ENCODE results near the gene LRRC2.
"Not testable (repeated sequence)": the region's sequence is repeated elsewhere in the genome, so short reads cannot be mapped to it uniquely, and the experiment has no call there.

LRRC2 gene

DNA sequence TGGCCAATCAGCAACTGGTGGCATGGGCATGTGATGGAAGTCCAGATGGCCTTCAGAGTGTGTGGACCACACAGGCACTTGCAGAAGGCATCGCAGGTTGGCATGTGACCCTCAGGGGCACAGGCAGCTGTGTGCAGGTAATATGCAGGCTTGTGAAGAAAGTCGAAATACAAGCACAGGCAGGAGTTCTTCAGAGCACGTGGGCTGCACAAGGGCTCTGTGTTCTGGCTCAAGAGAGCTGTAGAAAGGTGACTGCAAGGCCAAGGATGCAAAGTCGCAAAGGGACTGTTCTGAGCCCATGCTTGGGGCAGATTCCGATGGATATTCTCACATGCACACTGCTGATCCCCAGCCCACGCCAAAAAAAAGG, 8.3 kb downstream of the LRRC2 start:
- Histone ChIP-seq H3K27me3 (ENCODE audit: control insufficient read depth, insufficient read depth, low read length, poor library complexity, severe bottlenecking) (no peaks in the 10 kb centered on the region), H3K4me1 (ENCODE audit: control insufficient read depth, insufficient read depth, low read length) (no peaks in the 10 kb centered on the region), H3K4me3 (ENCODE audit: insufficient read depth, low read depth, low read length) (no peak overlapping the region), H3K27ac (ENCODE audit: insufficient read depth, low read depth, low read length, poor library complexity, severe bottlenecking) (no peak overlapping the region), H3K9me3 (ENCODE audit: control insufficient read depth, low read length) (no peaks in the 10 kb centered on the region), H3K36me3 (ENCODE audit: control insufficient read depth, insufficient read depth, low read length) (no peaks in the 10 kb centered on the region)
- WGBS, 2 experiments, result 77 to 79% methylated on average over 6 of the region's 6 CpGs

DNA sequence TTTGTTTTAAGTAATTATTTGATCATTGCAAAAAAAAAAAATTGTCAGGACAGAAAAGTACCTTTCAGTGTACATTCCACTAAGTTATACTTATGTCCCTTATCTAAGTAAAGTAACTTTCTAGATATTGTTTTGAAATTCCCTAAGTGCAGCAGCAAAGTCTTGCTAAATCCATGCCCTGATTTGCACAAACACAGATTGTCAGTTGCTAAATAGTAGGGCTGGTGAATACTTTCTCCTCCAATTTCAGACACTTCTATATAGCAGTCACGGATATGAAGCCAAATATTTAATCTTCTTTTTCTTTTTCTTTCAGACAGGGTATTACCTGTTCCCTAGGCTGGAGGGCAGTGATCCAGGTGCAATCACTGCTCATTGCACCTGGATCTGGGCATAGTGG, 12.9 kb downstream of the LRRC2 start:
- H3K36me3 ChIP-seq (ENCODE audit: control insufficient read depth, insufficient read depth, low read length), result no peaks in the 10 kb centered on the region
- H3K9me3 ChIP-seq (ENCODE audit: control insufficient read depth, low read length), result no peaks in the 10 kb centered on the region
- no peaks in the 10 kb centered on the region for H3K27me3 ChIP-seq (ENCODE audit: control insufficient read depth, insufficient read depth, low read length, poor library complexity, severe bottlenecking)
- H3K4me1 ChIP-seq (ENCODE audit: control insufficient read depth, insufficient read depth, low read length), result no peaks in the 10 kb centered on the region
- 43 to 60% methylated on average over 1 of the region's 1 CpG for WGBS, 2 experiments
- H3K27ac ChIP-seq (ENCODE audit: insufficient read depth, low read depth, low read length, poor library complexity, severe bottlenecking), result no peak overlapping the region
- H3K4me3 ChIP-seq (ENCODE audit: insufficient read depth, low read depth, low read length), result no peak overlapping the region

DNA sequence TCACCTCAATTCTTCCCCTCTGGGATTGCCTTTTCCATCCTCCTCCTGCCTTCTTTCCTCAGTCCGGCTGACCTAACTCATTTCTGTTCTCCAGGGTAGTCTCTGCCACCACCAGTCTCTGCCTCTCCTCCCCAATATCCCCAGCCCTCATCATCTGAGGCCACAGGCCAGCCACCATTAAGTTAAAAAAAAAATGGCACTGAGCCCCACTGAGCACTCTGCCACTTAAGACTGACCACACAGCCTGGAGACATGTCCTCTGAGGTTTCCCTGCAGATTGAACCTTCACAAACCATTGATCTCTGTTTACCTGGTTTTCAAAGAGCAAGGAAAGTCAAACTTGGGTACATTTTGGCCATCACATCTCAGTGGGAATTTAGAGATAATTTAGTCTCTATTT, 13.6 kb downstream of the LRRC2 start:
- no peaks in the 10 kb centered on the region for H3K36me3 ChIP-seq (ENCODE audit: control insufficient read depth, insufficient read depth, low read length)
- H3K9me3 ChIP-seq (ENCODE audit: control insufficient read depth, low read length), result no peaks in the 10 kb centered on the region
- H3K27me3 ChIP-seq (ENCODE audit: control insufficient read depth, insufficient read depth, low read length, poor library complexity, severe bottlenecking), result no peaks in the 10 kb centered on the region
- no peak overlapping the region for H3K4me3 ChIP-seq (ENCODE audit: insufficient read depth, low read depth, low read length)
- 89 to 91% methylated on average over 1 of the region's 1 CpG for WGBS, 2 experiments
- H3K27ac ChIP-seq (ENCODE audit: insufficient read depth, low read depth, low read length, poor library complexity, severe bottlenecking), result no peak overlapping the region
- no peaks in the 10 kb centered on the region for H3K4me1 ChIP-seq (ENCODE audit: control insufficient read depth, insufficient read depth, low read length)

DNA sequence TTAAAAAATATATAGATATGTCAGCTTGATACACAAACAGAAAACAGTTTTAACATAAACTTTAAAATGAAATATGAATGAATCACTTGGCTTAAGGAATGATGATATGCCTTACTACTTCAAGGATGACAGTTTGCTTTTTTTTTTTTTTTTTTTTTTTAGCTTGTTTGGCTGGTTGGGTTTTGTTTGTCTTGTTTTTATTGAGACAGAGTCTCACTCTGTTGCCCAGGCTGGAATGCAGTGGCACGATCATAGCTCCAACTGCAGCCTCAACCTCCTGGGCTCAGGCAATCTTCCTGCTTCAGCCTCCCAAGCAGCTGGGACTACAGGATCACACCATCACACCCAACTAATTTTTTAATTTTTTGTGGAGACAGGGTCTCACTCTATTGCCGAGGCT, 14.5 kb downstream of the LRRC2 start:
- Histone ChIP-seq H3K9me3 (ENCODE audit: control insufficient read depth, low read length) (no peaks in the 10 kb centered on the region), H3K27me3 (ENCODE audit: control insufficient read depth, insufficient read depth, low read length, poor library complexity, severe bottlenecking) (no peaks in the 10 kb centered on the region), H3K4me3 (ENCODE audit: insufficient read depth, low read depth, low read length) (no peak overlapping the region), H3K4me1 (ENCODE audit: control insufficient read depth, insufficient read depth, low read length) (no peaks in the 10 kb centered on the region), H3K36me3 (ENCODE audit: control insufficient read depth, insufficient read depth, low read length) (no peaks in the 10 kb centered on the region), H3K27ac (ENCODE audit: insufficient read depth, low read depth, low read length, poor library complexity, severe bottlenecking) (no peak overlapping the region)
- 95 to 100% methylated on average over 2 of the region's 2 CpGs for WGBS, 2 experiments

DNA sequence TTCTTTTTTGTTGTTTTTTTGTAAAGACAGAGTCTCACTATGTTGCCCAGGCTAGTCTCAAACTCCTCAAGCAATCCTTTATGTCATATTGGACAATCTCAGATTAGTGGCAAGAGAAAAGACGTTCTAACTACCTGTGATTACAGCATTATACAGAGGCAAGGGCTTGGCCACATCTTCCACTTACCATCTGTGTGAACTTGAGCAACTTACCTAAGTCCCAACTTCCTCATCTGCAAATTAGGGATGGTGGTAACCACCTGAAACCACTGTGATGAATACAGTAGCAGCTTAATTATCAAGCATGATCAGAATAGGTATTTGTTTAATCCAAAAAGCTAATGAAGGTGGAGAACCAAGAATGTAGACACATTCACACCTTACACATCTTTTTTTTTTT, 16.1 kb downstream of the LRRC2 start:
- Histone ChIP-seq H3K4me3 (ENCODE audit: insufficient read depth, low read depth, low read length) (no peak overlapping the region), H3K36me3 (ENCODE audit: control insufficient read depth, insufficient read depth, low read length) (no peaks in the 10 kb centered on the region), H3K4me1 (ENCODE audit: control insufficient read depth, insufficient read depth, low read length) (no peaks in the 10 kb centered on the region), H3K27me3 (ENCODE audit: control insufficient read depth, insufficient read depth, low read length, poor library complexity, severe bottlenecking) (no peaks in the 10 kb centered on the region), H3K27ac (ENCODE audit: insufficient read depth, low read depth, low read length, poor library complexity, severe bottlenecking) (no peak overlapping the region), H3K9me3 (ENCODE audit: control insufficient read depth, low read length) (no peaks in the 10 kb centered on the region)
- WGBS, 2 experiments, result 86 to 100% methylated on average over 1 of the region's 1 CpG

DNA sequence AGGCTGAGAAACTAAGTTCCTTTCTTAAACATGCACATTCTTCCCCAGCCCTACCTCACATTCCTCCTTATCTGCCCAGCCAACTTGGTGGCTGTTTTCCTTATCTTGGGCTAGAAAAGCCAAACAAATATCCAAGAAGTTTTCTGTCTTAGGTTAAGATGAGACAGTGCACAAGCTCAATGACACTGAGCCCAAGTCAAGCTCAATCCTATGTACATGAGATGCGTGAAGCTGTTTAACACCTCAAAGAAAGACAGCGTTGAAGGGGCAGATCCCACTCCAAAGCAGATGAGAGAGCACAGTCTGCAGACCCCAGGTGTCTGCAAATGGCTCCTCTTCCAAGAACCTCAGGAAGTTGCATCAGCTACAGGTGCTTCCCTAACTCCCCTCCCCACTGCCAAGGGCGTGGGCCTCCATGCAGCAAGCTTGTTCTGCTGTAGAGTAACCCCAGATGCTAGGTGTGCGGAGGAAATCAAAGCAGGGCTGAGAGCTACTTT, 16.6 kb downstream of the LRRC2 start:
- Histone ChIP-seq H3K27me3 (ENCODE audit: control insufficient read depth, insufficient read depth, low read length, poor library complexity, severe bottlenecking) (no peaks in the 10 kb centered on the region), H3K4me3 (ENCODE audit: insufficient read depth, low read depth, low read length) (no peak overlapping the region), H3K27ac (ENCODE audit: insufficient read depth, low read depth, low read length, poor library complexity, severe bottlenecking) (no peak overlapping the region), H3K9me3 (ENCODE audit: control insufficient read depth, low read length) (no peaks in the 10 kb centered on the region), H3K36me3 (ENCODE audit: control insufficient read depth, insufficient read depth, low read length) (no peaks in the 10 kb centered on the region), H3K4me1 (ENCODE audit: control insufficient read depth, insufficient read depth, low read length) (no peaks in the 10 kb centered on the region)
- WGBS, 2 experiments, result 72 to 80% methylated on average over 4 of the region's 4 CpGs

DNA sequence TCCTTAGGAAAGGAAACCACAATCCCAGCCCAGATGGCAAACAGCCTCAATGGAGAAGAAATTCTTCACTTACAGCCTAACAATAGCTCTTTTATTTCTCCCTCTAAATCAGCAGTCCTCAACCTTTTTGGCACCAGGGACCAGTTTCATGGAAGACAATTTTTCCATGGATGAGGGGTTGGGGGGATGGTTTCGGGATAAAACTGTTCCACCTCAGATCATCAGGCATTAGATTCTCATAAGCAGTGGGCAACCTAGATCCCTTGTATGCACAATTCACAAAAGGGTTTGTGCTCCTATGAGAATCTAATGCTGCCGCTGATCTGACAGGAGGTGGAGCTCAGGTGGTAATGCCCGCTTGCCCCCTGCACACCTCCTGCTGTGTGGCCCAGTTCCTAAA, 17.5 kb downstream of the LRRC2 start:
- not testable (repeated sequence) for H3K4me3 ChIP-seq (ENCODE audit: insufficient read depth, low read depth, low read length); H3K27ac ChIP-seq (ENCODE audit: insufficient read depth, low read depth, low read length, poor library complexity, severe bottlenecking); H3K27me3 ChIP-seq (ENCODE audit: control insufficient read depth, insufficient read depth, low read length, poor library complexity, severe bottlenecking); H3K9me3 ChIP-seq (ENCODE audit: control insufficient read depth, low read length); H3K36me3 ChIP-seq (ENCODE audit: control insufficient read depth, insufficient read depth, low read length); H3K4me1 ChIP-seq (ENCODE audit: control insufficient read depth, insufficient read depth, low read length)
- 91 to 100% methylated on average over 3 of the region's 3 CpGs for WGBS, 2 experiments

DNA sequence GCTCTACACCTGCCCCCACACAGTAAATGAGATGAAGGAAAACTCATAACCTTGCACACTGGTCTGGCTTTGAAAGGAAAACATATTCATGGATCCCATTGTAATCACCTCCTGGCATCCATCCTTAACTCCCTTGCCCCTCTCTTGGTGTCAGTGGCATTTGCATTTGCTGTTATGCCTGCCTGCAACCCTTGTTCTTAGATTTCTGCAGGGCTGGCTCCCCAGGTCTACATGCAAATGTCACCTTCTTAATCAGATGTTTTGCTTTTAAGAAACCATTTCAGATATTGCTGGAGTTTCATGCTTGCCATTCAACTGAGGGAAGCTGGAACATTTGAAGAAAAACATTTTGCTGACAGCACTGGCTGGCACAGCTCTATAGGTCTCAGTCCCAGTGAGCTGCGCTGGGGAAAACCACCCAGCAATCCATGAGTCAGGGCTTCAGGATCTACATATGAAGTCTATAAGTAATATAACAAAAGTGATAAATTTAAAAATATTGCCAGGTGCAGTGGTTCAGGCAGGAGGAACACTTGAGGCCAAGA, 19.1 kb downstream of the LRRC2 start:
- 86% methylated on average over 1 of the region's 1 CpG; no CpG with 5 or more reads in 1 of the 2 experiments for WGBS, 2 experiments
- no peaks in the 10 kb centered on the region for H3K9me3 ChIP-seq (ENCODE audit: control insufficient read depth, low read length)
- no peaks in the 10 kb centered on the region for H3K27me3 ChIP-seq (ENCODE audit: control insufficient read depth, insufficient read depth, low read length, poor library complexity, severe bottlenecking)
- H3K4me3 ChIP-seq (ENCODE audit: insufficient read depth, low read depth, low read length), result no peak overlapping the region
- H3K27ac ChIP-seq (ENCODE audit: insufficient read depth, low read depth, low read length, poor library complexity, severe bottlenecking), result no peak overlapping the region
- H3K36me3 ChIP-seq (ENCODE audit: control insufficient read depth, insufficient read depth, low read length), result no peaks in the 10 kb centered on the region
- H3K4me1 ChIP-seq (ENCODE audit: control insufficient read depth, insufficient read depth, low read length), result no peaks in the 10 kb centered on the region

DNA sequence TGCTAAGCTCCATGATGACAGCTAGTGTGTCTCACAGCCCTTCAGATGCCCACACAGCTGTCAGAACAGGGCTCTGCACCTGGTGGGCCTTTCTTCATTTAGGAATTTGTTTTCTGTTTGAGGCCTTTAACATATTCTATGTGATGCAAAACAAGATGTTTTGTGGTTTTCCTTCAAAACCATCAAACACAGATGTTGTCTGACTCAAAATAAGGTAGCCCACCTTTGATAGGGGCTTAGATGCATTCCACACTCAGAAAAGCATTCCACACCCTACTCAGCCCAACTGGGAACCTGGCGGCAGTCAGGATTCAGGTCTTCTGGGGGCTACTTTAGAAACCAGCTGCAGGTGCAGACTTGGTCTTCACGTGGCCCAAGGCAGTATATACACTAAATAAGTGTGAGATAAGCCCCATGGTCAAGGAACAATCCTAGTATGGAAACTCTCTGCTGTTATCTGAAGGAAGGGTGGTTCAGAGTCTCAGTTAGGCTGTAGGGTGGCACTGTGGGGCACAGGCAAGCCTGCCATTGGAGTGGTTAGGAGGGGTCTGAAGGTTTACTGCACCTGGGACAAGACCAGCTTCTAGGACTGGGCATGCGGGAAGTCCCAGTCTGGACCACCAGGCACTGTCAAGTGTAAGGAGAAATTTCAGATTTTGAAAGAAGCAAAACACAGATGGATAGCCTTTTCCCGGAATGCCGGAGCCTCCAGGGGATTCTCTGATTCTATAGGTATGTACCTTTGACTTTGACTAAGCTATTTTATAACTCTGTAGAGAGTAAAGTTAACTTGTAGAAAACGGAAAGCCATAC, 20.1 kb downstream of the LRRC2 start:
- Histone ChIP-seq H3K27ac (ENCODE audit: insufficient read depth, low read depth, low read length, poor library complexity, severe bottlenecking) (no peak overlapping the region), H3K4me3 (ENCODE audit: insufficient read depth, low read depth, low read length) (no peak overlapping the region), H3K27me3 (ENCODE audit: control insufficient read depth, insufficient read depth, low read length, poor library complexity, severe bottlenecking) (no peaks in the 10 kb centered on the region), H3K4me1 (ENCODE audit: control insufficient read depth, insufficient read depth, low read length) (no peaks in the 10 kb centered on the region), H3K9me3 (ENCODE audit: control insufficient read depth, low read length) (no peaks in the 10 kb centered on the region), H3K36me3 (ENCODE audit: control insufficient read depth, insufficient read depth, low read length) (no peaks in the 10 kb centered on the region)
- WGBS, 2 experiments, result 79 to 82% methylated on average over 5 to 6 of the region's 6 CpGs

DNA sequence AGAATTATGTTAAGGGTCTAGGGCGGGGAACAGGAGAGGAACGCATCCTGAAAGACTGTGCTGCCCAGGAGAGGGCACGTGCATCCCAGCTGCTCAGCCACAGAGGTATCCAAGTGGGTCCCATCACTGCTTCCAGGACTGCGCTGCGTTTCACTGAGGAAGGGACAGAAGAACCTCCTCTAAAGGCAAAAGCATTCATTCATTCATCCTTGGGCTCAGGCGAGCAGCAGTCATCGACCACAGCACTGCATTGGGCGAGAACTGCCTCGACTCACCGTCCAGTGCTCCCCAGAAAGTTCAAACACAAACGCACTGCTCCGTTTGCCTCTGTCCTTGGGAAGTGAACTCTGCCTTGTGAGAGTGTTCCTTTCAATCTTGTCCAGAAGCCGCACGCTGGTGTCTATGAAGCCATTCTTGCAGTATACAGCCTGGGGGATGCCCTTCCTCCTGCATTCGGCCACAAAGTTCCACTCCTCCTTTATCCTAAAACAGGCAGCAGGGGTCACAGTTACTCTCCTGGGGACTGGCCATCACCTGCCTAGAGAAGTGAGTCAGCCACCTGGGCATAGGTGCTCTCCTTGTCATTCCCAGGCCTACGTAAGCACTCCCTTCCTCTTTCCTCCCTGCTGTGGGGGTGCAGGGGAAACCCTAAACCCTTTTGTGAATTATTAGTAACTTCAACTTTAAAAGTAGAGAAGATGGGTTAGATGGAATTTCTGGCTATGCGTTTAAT, 21.2 kb downstream of the LRRC2 start:
- no peaks in the 10 kb centered on the region for H3K27me3 ChIP-seq (ENCODE audit: control insufficient read depth, insufficient read depth, low read length, poor library complexity, severe bottlenecking)
- no peaks in the 10 kb centered on the region for H3K4me1 ChIP-seq (ENCODE audit: control insufficient read depth, insufficient read depth, low read length)
- H3K9me3 ChIP-seq (ENCODE audit: control insufficient read depth, low read length), result no peaks in the 10 kb centered on the region
- H3K4me3 ChIP-seq (ENCODE audit: insufficient read depth, low read depth, low read length), result no peak overlapping the region
- WGBS, 2 experiments, result 91 to 92% methylated on average over 16 to 17 of the region's 17 CpGs
- H3K27ac ChIP-seq (ENCODE audit: insufficient read depth, low read depth, low read length, poor library complexity, severe bottlenecking), result no peak overlapping the region
- no peaks in the 10 kb centered on the region for H3K36me3 ChIP-seq (ENCODE audit: control insufficient read depth, insufficient read depth, low read length)
